GM12878 (cell line): Measurements from ENCODE around the gene NSD2. TPM values are rescaled to one million over a fixed set of nuclear protein-coding genes. Genes with fewer than 3 reads are reported as not detected.

ENCODE experiments used
- MYB ChIP-seq: fragments of 150-350 bp; IDR thresholded peaks from 2 replicates; pipeline ENCODE4 v1.6.1; 2014; ENCODE audit warnings: mild to moderate bottlenecking, low read depth, low read length, borderline replicate concordance
- NR2C1 ChIP-seq: fragments of 450-650 bp; IDR thresholded peaks from 2 replicates; pipeline ENCODE4 v1.6.1; 2017; ENCODE audit warnings: antibody characterized with exemption, mild to moderate bottlenecking, moderate library complexity
- PML ChIP-seq: IDR thresholded peaks from 2 replicates; pipeline ENCODE4 v1.6.1; 2012; ENCODE audit warnings: low read length, inconsistent platforms
- POLR2AphosphoS2 ChIP-seq: IDR thresholded peaks from 2 replicates; pipeline ENCODE4 v1.6.1; 2011; ENCODE audit warnings: low read depth, mild to moderate bottlenecking, low read length, improper control_type of control experiment, moderate library complexity
- RELA ChIP-seq: fragments of 450-650 bp; IDR thresholded peaks from 2 replicates; pipeline ENCODE4 v1.8.0; 2014; ENCODE audit warnings: borderline replicate concordance; ENCODE audit not compliant: partially characterized antibody
- SIX5 ChIP-seq: IDR thresholded peaks from 2 replicates; pipeline ENCODE4 v1.6.1; 2011; ENCODE audit warnings: mild to moderate bottlenecking, low read depth, low read length, moderate library complexity; ENCODE audit not compliant: severe bottlenecking
- SMAD5 ChIP-seq: IDR thresholded peaks from 2 replicates; pipeline ENCODE4 v1.6.1; 2016; ENCODE audit warnings: antibody characterized with exemption, low read depth
- SREBF1 ChIP-seq: IDR thresholded peaks from 2 replicates; pipeline ENCODE4 v1.6.1; 2012; ENCODE audit warnings: mild to moderate bottlenecking, low read length
- STAT1 ChIP-seq: fragments of 450-650 bp; conservative IDR thresholded peaks from 2 replicates; pipeline ENCODE4 v1.6.1; 2014; ENCODE audit warnings: antibody characterized with exemption, mild to moderate bottlenecking
- polyA plus RNA-seq, 11 experiments: library from polyadenylated mRNA; depleted of rRNA in 4 of 11; unstranded in 6 of 11; stranded (reverse) in 5 of 11; fragments of >200 nt; fragmentation: Nextera tagmentation in 4 of 11; fragmentation: Illumina TruSeq in 1 of 11; extraction: Ambion mirVana in 4 of 11; extraction: Trizol in 1 of 11; gene quantifications; 1 replicate in 1 of 11; 2 replicates in 10 of 11; pipeline versions ENCODE4 v1.2.1 to v1.2.3, GENCODE V29; 2011 to 2016; ENCODE audit warnings: inconsistent platforms in 2 of 11, missing spikeins in 2 of 11, low read depth in 1 of 11
- total RNA-seq, 4 experiments: library from RNA; depleted of rRNA in 3 of 4; stranded (reverse); fragments of >200 nt in 3 of 4; fragmentation: Illumina TruSeq in 1 of 4; extraction: Trizol in 1 of 4; gene quantifications; 2 replicates each; pipeline versions ENCODE4 v1.2.1 to v1.2.3, GENCODE V29; 2013 to 2021
- TF ChIP-seq, protein P1 (sequence below): IDR thresholded peaks from 2 replicates; pipeline ENCODE4 v1.6.1; 2012; ENCODE audit warnings: low read length, inconsistent platforms
- TF ChIP-seq, protein P2 (sequence below): fragments of 450-650 bp; IDR thresholded peaks from 2 replicates; pipeline ENCODE4 v1.6.1; 2016; ENCODE audit warnings: mild to moderate bottlenecking
- TF ChIP-seq, protein P3 (sequence below): IDR thresholded peaks from 2 replicates; pipeline ENCODE4 v1.6.1; 2012; ENCODE audit warnings: low read depth, low read length, improper control_type of control experiment
- TF ChIP-seq, protein P4 (sequence below): fragments of 450-650 bp; IDR thresholded peaks from 2 replicates; pipeline ENCODE4 v1.6.1; 2017; ENCODE audit warnings: mild to moderate bottlenecking, low read depth, inconsistent platforms; ENCODE audit not compliant: poor library complexity, severe bottlenecking
- TF ChIP-seq, protein P5 (sequence below): fragments of 450-650 bp; formaldehyde crosslinking; IDR thresholded peaks from 2 replicates; pipeline ENCODE4 v1.5.0; 2022; ENCODE audit warnings: mild to moderate bottlenecking, missing genetic modification characterization

Gene NSD2
- total and polyA plus RNA-seq, 10 of the 15 experiments (the other 5 are each of a cell fraction or from before 2014, with no cell fraction given), result 8.6 to 139 (median 67.2) TPM

DNA sequence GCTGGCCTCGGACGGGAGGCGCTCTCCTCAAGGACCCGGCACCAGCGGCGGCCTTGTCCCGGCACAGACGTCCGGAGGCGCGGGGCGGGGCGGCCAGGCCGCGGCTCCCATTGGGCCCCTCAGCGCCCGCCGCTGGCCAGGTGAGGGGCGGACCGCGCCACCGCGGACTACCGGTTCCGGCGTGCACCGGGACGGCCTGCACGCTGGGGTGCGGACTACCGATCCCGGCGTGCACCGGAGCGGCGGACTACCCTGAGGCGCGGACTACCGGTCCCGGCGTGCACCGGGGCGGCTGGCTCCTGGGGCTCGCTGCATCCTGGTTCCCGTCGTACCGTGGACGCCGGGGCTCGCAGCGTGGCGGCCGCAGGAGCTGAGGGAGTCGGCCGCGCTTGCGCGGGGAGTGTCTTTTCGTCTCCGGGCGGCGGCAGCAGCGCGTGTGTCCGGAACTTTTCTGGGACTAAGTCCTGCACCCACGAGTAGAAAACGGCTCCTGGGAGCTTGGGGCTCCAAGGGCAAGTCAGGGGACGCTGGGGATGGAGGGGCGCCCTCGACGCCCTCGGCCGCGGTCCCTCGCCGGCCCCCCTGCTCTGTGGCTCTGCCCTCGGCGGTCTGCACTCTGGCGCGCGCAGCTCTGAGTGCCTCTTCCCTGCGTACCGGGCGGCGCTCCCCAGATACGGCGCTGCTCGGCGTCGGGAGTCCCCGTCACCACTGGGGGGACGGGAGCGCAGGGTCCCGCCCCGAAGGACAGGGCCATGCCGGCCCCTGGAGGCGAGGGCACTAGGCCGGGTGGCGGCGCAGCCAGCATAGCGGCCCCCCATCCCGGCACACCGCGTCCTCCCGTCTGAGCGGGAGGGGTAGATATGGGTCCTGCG, 14.9 kb upstream of the NSD2 start, which contains the start of gene LETM1 (continued):
- TF ChIP-seq, protein P1, sequence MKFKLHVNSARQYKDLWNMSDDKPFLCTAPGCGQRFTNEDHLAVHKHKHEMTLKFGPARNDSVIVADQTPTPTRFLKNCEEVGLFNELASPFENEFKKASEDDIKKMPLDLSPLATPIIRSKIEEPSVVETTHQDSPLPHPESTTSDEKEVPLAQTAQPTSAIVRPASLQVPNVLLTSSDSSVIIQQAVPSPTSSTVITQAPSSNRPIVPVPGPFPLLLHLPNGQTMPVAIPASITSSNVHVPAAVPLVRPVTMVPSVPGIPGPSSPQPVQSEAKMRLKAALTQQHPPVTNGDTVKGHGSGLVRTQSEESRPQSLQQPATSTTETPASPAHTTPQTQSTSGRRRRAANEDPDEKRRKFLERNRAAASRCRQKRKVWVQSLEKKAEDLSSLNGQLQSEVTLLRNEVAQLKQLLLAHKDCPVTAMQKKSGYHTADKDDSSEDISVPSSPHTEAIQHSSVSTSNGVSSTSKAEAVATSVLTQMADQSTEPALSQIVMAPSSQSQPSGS, result no peak
- TF ChIP-seq, protein P2, sequence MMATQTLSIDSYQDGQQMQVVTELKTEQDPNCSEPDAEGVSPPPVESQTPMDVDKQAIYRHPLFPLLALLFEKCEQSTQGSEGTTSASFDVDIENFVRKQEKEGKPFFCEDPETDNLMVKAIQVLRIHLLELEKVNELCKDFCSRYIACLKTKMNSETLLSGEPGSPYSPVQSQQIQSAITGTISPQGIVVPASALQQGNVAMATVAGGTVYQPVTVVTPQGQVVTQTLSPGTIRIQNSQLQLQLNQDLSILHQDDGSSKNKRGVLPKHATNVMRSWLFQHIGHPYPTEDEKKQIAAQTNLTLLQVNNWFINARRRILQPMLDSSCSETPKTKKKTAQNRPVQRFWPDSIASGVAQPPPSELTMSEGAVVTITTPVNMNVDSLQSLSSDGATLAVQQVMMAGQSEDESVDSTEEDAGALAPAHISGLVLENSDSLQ, result 0 out of 2 replicates have a peak, but pooled peaks have one; percentile 24
- peak; percentile 96 for TF ChIP-seq SIX5
- peak; percentile 79; the same call in 1 of the 2 replicates for TF ChIP-seq SMAD5
- TF ChIP-seq SREBF1, result peak; percentile 71
- TF ChIP-seq, protein P3, sequence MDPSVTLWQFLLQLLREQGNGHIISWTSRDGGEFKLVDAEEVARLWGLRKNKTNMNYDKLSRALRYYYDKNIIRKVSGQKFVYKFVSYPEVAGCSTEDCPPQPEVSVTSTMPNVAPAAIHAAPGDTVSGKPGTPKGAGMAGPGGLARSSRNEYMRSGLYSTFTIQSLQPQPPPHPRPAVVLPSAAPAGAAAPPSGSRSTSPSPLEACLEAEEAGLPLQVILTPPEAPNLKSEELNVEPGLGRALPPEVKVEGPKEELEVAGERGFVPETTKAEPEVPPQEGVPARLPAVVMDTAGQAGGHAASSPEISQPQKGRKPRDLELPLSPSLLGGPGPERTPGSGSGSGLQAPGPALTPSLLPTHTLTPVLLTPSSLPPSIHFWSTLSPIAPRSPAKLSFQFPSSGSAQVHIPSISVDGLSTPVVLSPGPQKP, result peak; percentile 63; the same call in 1 of the 2 replicates
- TF ChIP-seq, protein P4, sequence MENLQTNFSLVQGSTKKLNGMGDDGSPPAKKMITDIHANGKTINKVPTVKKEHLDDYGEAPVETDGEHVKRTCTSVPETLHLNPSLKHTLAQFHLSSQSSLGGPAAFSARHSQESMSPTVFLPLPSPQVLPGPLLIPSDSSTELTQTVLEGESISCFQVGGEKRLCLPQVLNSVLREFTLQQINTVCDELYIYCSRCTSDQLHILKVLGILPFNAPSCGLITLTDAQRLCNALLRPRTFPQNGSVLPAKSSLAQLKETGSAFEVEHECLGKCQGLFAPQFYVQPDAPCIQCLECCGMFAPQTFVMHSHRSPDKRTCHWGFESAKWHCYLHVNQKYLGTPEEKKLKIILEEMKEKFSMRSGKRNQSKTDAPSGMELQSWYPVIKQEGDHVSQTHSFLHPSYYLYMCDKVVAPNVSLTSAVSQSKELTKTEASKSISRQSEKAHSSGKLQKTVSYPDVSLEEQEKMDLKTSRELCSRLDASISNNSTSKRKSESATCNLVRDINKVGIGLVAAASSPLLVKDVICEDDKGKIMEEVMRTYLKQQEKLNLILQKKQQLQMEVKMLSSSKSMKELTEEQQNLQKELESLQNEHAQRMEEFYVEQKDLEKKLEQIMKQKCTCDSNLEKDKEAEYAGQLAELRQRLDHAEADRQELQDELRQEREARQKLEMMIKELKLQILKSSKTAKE, result no peak
- TF ChIP-seq RELA, result peak; percentile 33
- no peak for TF ChIP-seq POLR2AphosphoS2
- peak; percentile 78 for TF ChIP-seq NR2C1
- TF ChIP-seq, protein P5, sequence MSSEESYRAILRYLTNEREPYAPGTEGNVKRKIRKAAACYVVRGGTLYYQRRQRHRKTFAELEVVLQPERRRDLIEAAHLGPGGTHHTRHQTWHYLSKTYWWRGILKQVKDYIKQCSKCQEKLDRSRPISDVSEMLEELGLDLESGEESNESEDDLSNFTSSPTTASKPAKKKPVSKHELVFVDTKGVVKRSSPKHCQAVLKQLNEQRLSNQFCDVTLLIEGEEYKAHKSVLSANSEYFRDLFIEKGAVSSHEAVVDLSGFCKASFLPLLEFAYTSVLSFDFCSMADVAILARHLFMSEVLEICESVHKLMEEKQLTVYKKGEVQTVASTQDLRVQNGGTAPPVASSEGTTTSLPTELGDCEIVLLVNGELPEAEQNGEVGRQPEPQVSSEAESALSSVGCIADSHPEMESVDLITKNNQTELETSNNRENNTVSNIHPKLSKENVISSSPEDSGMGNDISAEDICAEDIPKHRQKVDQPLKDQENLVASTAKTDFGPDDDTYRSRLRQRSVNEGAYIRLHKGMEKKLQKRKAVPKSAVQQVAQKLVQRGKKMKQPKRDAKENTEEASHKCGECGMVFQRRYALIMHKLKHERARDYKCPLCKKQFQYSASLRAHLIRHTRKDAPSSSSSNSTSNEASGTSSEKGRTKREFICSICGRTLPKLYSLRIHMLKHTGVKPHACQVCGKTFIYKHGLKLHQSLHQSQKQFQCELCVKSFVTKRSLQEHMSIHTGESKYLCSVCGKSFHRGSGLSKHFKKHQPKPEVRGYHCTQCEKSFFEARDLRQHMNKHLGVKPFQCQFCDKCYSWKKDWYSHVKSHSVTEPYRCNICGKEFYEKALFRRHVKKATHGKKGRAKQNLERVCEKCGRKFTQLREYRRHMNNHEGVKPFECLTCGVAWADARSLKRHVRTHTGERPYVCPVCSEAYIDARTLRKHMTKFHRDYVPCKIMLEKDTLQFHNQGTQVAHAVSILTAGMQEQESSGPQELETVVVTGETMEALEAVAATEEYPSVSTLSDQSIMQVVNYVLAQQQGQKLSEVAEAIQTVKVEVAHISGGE (CRISPR knock-in tag), result peak; percentile 82
- no peak for TF ChIP-seq STAT1
- peak; percentile 67; the same call in 1 of the 2 replicates for TF ChIP-seq PML
- no peak for TF ChIP-seq MYB
- TF ChIP-seq, all 136 proteins: peak for 40
